ENCODE measurements around the gene MAPK6. TPM values are rescaled to one million over a fixed set of nuclear protein-coding genes. Genes with fewer than 3 reads are reported as not detected.

Gene MAPK6
- total RNA-seq, 3 donors from 2014 or later (not counting 1 experiment from before 2014, with no cell fraction given), result 33.0 to 36.2 (median 33.1) TPM

GRCh38 chr15:52056001-52056400 is 37.0 kb downstream of the MAPK6 start:
- peaks cover 38% of the 10 kb centered on the region for H3K36me3 ChIP-seq (ENCODE audit: control insufficient read depth, insufficient read depth, low read length)
- no peaks in the 10 kb centered on the region for H3K36me3 Mint-ChIP-seq

GRCh38 chr15:52056496-52056895 is 37.5 kb downstream of the MAPK6 start:
- H3K27me3 Mint-ChIP-seq (ENCODE audit: low read depth in 2 of 2), result no peaks in the 10 kb centered on the region
- Histone ChIP-seq H3K27me3 (ENCODE audit: control insufficient read depth, insufficient read depth, low read length) (no peaks in the 10 kb centered on the region), H3K36me3 (ENCODE audit: control insufficient read depth, insufficient read depth, low read length) (peaks cover 43% of the 10 kb centered on the region), H3K4me3 (ENCODE audit: low read length) (no peak overlapping the region), H3K9me3 (ENCODE audit: control insufficient read depth, insufficient read depth, low read length) (no peaks in the 10 kb centered on the region), H3K4me1 (ENCODE audit: control insufficient read depth, insufficient read depth, low read length) (no peaks in the 10 kb centered on the region), H3K27ac (ENCODE audit: low read length) (no peak overlapping the region)
- DNase-seq (no peak), ATAC-seq (no peak)
- H3K4me3 Mint-ChIP-seq, result no peak overlapping the region
- H3K27ac Mint-ChIP-seq, result no peak overlapping the region
- intact Hi-C loops (cut with micrococcal nuclease), result no loop called here
- WGBS (ENCODE audit: insufficient coverage), result 94% methylated on average over 3 of the region's 3 CpGs
- no peaks in the 10 kb centered on the region for H3K4me1 Mint-ChIP-seq
- H3K36me3 Mint-ChIP-seq, result no peaks in the 10 kb centered on the region
- no peaks in the 10 kb centered on the region for H3K9me3 Mint-ChIP-seq
- no peak for TF ChIP-seq CTCF (IDR thresholded peaks at IDR 0.05)

More at GRCh38 chr15:52056001-52056400, 37.0 kb downstream of the MAPK6 start:
- whole genome bisulfite sequencing (ENCODE audit: insufficient coverage), result 100% methylated on average over 1 of the region's 1 CpG
- H3K4me3 Mint-ChIP-seq, result no peak overlapping the region
- DNase-seq (no peak), ATAC-seq (no peak)
- H3K9me3 Mint-ChIP-seq, result no peaks in the 10 kb centered on the region
- no peaks in the 10 kb centered on the region for H3K27me3 ChIP-seq (ENCODE audit: control insufficient read depth, insufficient read depth, low read length)
- no peak overlapping the region for H3K4me3 ChIP-seq (ENCODE audit: low read length)
- intact Hi-C loops (cut with micrococcal nuclease), result no loop called here
- no peak overlapping the region for H3K27ac ChIP-seq (ENCODE audit: low read length)
- no peaks in the 10 kb centered on the region for H3K4me1 ChIP-seq (ENCODE audit: control insufficient read depth, insufficient read depth, low read length)
- no peak for TF ChIP-seq CTCF (IDR thresholded peaks at IDR 0.05)
- H3K9me3 ChIP-seq (ENCODE audit: control insufficient read depth, insufficient read depth, low read length), result no peaks in the 10 kb centered on the region
- H3K27ac Mint-ChIP-seq, result no peak overlapping the region
- no peaks in the 10 kb centered on the region for H3K27me3 Mint-ChIP-seq (ENCODE audit: low read depth in 2 of 2)
- H3K4me1 Mint-ChIP-seq, result no peaks in the 10 kb centered on the region

- Mint-ChIP-seq H3K27ac (no peak overlapping the region), H3K27me3 (ENCODE audit: low read depth in 2 of 2) (no peaks in the 10 kb centered on the region), H3K36me3 (peaks cover under 1% of the 10 kb centered on the region), H3K4me3 (no peak overlapping the region), H3K9me3 (no peaks in the 10 kb centered on the region), H3K4me1 (no peaks in the 10 kb centered on the region)
- Histone ChIP-seq H3K4me1 (ENCODE audit: control insufficient read depth, insufficient read depth, low read length) (no peaks in the 10 kb centered on the region), H3K9me3 (ENCODE audit: control insufficient read depth, insufficient read depth, low read length) (no peaks in the 10 kb centered on the region), H3K4me3 (ENCODE audit: low read length) (no peak overlapping the region), H3K27ac (ENCODE audit: low read length) (no peak overlapping the region), H3K36me3 (ENCODE audit: control insufficient read depth, insufficient read depth, low read length) (peaks cover 49% of the 10 kb centered on the region), H3K27me3 (ENCODE audit: control insufficient read depth, insufficient read depth, low read length) (no peaks in the 10 kb centered on the region)
- intact Hi-C loops (cut with micrococcal nuclease), result no loop called here
- DNase-seq (no peak), ATAC-seq (no peak)
- TF ChIP-seq CTCF (IDR thresholded peaks at IDR 0.05), result no peak
These were observed 39.0 kb downstream of the MAPK6 start for GRCh38 chr15:52057996-52058395.

GRCh38 chr15:52060501-52060900 is 41.5 kb downstream of the MAPK6 start:
- Mint-ChIP-seq H3K9me3 (no peaks in the 10 kb centered on the region), H3K4me1 (no peaks in the 10 kb centered on the region), H3K27ac (no peak overlapping the region), H3K4me3 (no peak overlapping the region), H3K27me3 (ENCODE audit: low read depth in 2 of 2) (no peaks in the 10 kb centered on the region), H3K36me3 (peaks cover 20% of the 10 kb centered on the region)
- no peak for TF ChIP-seq CTCF (IDR thresholded peaks at IDR 0.05)
- Histone ChIP-seq H3K36me3 (ENCODE audit: control insufficient read depth, insufficient read depth, low read length) (peaks cover 52% of the 10 kb centered on the region), H3K4me3 (ENCODE audit: low read length) (no peak overlapping the region), H3K27ac (ENCODE audit: low read length) (no peak overlapping the region), H3K27me3 (ENCODE audit: control insufficient read depth, insufficient read depth, low read length) (no peaks in the 10 kb centered on the region), H3K9me3 (ENCODE audit: control insufficient read depth, insufficient read depth, low read length) (no peaks in the 10 kb centered on the region), H3K4me1 (ENCODE audit: control insufficient read depth, insufficient read depth, low read length) (no peaks in the 10 kb centered on the region)
- intact Hi-C loops (cut with micrococcal nuclease), result no loop called here
- no peak for ATAC-seq
- WGBS (ENCODE audit: insufficient coverage), result 88% methylated on average over 1 of the region's 1 CpG
- DNase-seq, result no peak

Data from natural killer cell (primary cell).